ENCODE results near the gene PPM1B.

GRCh38 chr2:44126106-44126797, 42.4 kb upstream of the PPM1B start:
- TF ChIP-seq TEAD4 (IDR thresholded peaks at IDR 0.05; ENCODE audit: low read depth, low read length) = no peak
- no peak for TF ChIP-seq EZH2 (IDR thresholded peaks at IDR 0.05; ENCODE audit: low read depth, low read length, severe bottlenecking)
- no peak for TF ChIP-seq MAX (IDR thresholded peaks at IDR 0.05)
- no peak for TF ChIP-seq CTCF (IDR thresholded peaks at IDR 0.05; ENCODE audit: control extremely low read depth in 1 of 3, insufficient read depth in 1 of 3, low read depth in 1 of 3, low read length in 3 of 3)
- no peak for TF ChIP-seq CHD1 (IDR thresholded peaks at IDR 0.05; ENCODE audit: low read depth, low read length)
